Subcutaneous adipose tissue (tissue), 4 donors: Measurements from ENCODE around the gene FAM228B. TPM values are rescaled to one million over a fixed set of nuclear protein-coding genes. Genes with fewer than 3 reads are reported as not detected.

ENCODE experiments used
- total RNA-seq, 4 donors: library from RNA; depleted of rRNA; stranded (reverse); fragments of >200 nt; gene quantifications; one replicate each; pipeline ENCODE4 v1.1.0, GENCODE V29; 2016
- TF ChIP-seq, protein P1 (sequence below): fragments of 450-650 bp; IDR thresholded peaks from one replicate; pipeline ENCODE4 v1.5.1; 2016; ENCODE audit warnings: low read depth, mild to moderate bottlenecking, control low read depth, antibody characterized with exemption, moderate library complexity

FAM228B gene
- total RNA-seq, 4 donors from 2014 or later: 27.1 to 43.0 (median 37.1) TPM

DNA sequence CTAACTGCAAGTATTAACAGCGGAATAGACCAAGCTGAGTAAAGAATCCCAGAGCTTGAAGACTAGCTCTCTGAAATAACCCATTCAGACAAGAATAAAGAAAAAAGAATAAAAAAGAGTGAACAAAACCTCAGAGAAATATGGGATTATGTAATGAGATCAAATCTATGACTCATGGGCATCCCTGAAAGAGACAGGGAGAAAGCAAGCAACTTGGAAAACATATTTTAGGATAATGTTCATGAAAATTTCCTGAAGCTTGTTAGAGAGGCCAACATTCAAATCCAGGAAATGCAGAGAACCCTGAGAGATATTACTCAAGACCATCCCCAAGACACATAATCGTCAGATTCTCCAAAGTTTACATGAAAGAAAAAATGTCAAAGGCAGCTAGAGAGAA, 17.5 kb upstream of the FAM228B start:
- TF ChIP-seq, protein P1, sequence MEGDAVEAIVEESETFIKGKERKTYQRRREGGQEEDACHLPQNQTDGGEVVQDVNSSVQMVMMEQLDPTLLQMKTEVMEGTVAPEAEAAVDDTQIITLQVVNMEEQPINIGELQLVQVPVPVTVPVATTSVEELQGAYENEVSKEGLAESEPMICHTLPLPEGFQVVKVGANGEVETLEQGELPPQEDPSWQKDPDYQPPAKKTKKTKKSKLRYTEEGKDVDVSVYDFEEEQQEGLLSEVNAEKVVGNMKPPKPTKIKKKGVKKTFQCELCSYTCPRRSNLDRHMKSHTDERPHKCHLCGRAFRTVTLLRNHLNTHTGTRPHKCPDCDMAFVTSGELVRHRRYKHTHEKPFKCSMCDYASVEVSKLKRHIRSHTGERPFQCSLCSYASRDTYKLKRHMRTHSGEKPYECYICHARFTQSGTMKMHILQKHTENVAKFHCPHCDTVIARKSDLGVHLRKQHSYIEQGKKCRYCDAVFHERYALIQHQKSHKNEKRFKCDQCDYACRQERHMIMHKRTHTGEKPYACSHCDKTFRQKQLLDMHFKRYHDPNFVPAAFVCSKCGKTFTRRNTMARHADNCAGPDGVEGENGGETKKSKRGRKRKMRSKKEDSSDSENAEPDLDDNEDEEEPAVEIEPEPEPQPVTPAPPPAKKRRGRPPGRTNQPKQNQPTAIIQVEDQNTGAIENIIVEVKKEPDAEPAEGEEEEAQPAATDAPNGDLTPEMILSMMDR: no peak

DNA sequence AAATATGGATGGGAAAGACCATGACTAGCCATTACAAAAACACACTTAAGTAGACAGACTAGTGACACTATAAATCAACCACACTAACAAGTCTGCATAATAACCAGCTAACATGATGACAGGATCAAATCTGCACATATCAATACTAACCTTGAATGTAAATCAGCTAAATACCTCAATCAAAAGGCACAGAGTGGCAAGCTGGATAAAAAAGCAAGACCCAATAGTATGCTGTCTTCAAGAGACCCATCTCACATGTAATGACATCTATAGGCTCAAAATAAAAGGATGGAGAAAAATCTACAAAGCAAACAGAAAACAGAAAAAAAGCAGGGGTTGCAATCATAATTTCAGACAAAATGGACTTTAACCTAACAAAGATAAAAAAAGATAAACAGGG, 16.5 kb upstream of the FAM228B start:
- TF ChIP-seq, protein P1: no peak

DNA sequence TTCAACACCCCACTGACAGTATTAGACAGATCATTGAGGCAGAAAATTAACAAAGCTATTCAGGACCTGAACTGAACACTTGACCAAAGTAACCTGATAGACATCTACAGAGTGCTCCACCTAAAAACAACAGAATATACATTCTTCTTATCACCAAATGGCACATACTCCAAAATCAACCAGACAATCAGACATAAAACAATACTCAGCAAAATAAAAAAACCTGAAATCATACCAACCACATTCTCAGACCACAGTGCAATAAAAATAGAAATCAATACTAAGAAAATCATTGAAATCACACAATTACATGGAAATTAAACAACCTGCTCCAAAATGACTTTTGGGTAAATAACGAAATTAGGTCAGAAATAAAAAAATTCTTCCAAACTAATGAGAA, 15.9 kb upstream of the FAM228B start:
- TF ChIP-seq, protein P1: no peak

DNA sequence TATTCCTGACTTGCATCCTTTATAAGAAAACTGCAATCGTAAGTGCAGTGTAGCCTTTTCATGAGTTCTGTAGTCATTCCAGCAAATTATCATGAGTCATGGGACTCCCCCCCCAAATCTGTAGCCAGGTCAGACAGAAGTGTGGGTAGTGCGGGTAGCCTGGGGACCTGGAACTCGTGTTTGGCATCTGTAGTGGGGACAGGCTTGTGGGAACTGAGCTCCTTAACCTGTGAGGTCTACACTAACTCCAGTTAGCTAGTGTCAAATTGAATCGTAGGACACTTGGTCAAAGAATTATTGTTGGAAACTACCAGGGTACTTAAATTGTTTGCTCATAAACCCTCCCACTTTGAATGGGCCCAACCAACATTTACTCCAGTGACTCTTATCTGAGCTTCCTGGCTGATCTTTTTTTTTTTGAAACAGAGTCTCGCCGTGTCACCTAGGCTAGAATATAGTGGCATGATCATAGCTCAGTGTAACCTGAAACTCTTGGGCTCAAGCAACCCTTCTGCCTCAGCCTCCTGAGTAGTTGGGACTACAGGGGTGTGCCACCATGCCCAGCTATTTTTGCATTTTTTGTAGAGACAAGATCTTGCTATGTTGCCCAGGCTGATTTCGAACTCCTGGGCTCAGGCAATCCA, 12.5 kb upstream of the FAM228B start:
- TF ChIP-seq, protein P1: no peak

DNA sequence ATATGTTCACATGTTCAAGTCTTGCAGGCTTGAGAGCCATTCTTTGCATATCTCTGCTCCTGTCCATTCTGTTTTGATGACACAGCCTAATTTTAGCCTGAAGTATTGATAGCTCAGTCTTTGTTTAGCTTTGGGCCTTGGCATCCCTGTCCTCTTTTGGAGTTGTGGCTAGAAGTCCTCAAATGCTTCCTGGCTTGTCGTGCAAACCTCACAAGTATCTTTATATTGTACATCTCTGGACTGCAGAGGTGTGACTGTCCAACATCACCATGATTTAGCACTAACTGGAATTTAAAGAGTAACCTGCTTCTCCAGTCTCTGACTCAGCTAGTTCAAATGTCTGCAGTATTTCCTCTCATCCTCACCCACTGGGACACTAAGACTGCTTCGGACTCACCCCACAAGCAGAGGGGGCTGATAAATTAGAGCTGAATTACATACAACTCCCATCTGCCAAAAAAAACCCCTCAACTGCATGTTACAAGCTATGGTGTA, 11.8 kb upstream of the FAM228B start:
- TF ChIP-seq, protein P1: no peak

DNA sequence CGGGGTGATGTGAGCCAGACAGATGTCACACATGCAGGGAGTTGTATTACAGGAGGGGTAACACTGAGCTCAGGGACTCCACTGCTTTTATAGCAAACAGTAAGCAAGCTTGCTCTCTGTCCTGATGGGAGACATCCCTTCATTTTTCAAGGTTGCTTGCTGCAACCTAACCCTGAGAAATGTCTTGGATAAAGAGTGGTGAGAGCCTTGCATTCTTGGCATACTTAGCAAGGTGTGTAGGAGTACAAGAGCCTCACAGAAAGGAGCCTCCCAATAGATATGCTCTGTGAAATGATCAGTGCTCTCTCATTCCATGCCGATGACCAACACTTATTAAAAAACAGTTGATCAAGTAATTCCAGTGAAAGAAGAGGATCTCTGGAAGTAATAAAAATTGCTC, 8.2 kb upstream of the FAM228B start:
- TF ChIP-seq, protein P1: no peak

DNA sequence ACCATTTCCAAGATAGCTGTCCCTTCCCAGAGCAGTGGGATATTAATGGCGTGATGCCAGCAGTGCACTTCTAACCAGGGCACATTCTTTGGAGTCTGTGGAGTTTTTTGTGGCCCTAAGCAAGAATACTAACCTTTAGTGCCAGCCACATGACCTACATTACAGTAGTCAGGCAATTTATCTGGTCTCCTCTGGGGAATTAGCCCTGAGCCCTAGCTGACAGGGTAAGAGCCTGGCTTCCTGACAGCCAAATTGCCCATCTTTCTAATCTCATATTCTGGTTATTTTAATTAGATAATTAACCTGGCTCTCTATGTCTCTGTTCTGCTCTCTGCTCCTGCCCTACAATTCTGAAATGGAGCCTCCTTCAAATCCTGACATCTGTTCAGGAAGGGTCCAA, 5.4 kb upstream of the FAM228B start:
- TF ChIP-seq, protein P1: no peak
